Thoracic aorta (tissue), 2 donors: Measurements from ENCODE around the gene PEX14. TPM values are rescaled to one million over a fixed set of nuclear protein-coding genes. Genes with fewer than 3 reads are reported as not detected.

Source experiments
- ATAC-seq: fragments of 150-250 bp; one replicate; pipeline ENCODE4 v1.8.0; 2017; ENCODE audit warnings: low read depth; ENCODE audit not compliant: insufficient number of reproducible peaks, low FRiP score
- DNase-seq: peaks from one replicate; pipeline ENCODE4 v3.0.0-alpha.2; 2020; ENCODE audit warnings: low spot score
- H3K27ac ChIP-seq, 2 donors: fragments of 200-600 bp; sonication (generic); 1 replicate in 1 of 2; 2 replicates in 1 of 2; pipeline ENCODE4 v1.5.1; 2016; ENCODE audit warnings: mild to moderate bottlenecking in 2 of 2, moderate library complexity in 2 of 2
- H3K27me3 ChIP-seq: fragments of 200-600 bp; sonication (generic); replicated peaks from 2 replicates; pipeline ENCODE4 v1.6.0; 2016; ENCODE audit warnings: mild to moderate bottlenecking; ENCODE audit not compliant: insufficient read depth
- H3K36me3 ChIP-seq: fragments of 200-600 bp; sonication (generic); one replicate; pipeline ENCODE4 v1.5.1; 2016
- H3K4me1 ChIP-seq, 2 donors: fragments of 200-600 bp; sonication (generic); 1 replicate in 1 of 2; 2 replicates in 1 of 2; pipeline versions ENCODE4 v1.5.1 to v1.6.0; 2016; ENCODE audit warnings: low read depth in 2 of 2, mild to moderate bottlenecking in 1 of 2; ENCODE audit not compliant: control insufficient read depth in 1 of 2
- H3K4me3 ChIP-seq: fragments of 200-600 bp; sonication (generic); 2 replicates; pipeline ENCODE4 v1.5.1; 2016; ENCODE audit warnings: mild to moderate bottlenecking
- H3K9me3 ChIP-seq: fragments of 200-600 bp; sonication (generic); 2 replicates; pipeline ENCODE4 v1.5.1; 2016
- total RNA-seq, 2 donors: library from RNA; depleted of rRNA; stranded (reverse); fragments of >200 nt; gene quantifications; one replicate each; pipeline versions ENCODE4 v1.1.0 to v1.2.3, GENCODE V29; 2016
- TF ChIP-seq, protein P1 (sequence below): fragments of 200-600 bp; sonication (generic); IDR thresholded peaks from one replicate; pipeline ENCODE4 v1.5.1; 2019; ENCODE audit warnings: antibody characterized with exemption

The PEX14 gene
- total RNA-seq, 2 donors from 2014 or later, result 11.5 to 22.6 TPM

DNA sequence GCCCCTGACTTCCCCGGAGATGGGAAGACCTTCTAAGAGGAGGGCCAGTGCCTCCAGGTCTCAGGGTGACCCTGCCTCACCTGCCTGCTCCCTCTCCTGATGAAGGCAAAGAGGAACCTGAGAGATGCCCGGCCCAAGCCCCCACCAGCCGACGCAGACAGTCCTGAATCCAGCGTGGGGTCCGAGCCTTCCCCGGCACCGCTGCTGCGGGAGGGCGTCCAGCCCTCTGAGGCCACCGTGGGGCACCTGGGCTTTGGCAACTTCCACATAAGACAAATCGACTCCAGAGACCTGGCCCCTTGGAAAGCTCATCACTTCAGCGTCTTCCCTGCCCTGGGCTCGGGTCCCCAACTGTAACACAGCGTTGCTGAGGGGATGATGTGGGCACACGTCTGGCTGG lies 199.5 kb downstream of the PEX14 start:
- Histone ChIP-seq H3K9me3 (no peaks in the 10 kb centered on the region), H3K4me3 (no peak overlapping the region), H3K27ac (no peak overlapping the region), H3K27me3 (no peaks in the 10 kb centered on the region), H3K36me3 (no peaks in the 10 kb centered on the region), H3K4me1 (peaks cover 12 to 48% of the 10 kb centered on the region in 2 donors)
- DNase-seq (no peak), ATAC-seq (no peak)
- TF ChIP-seq, protein P1, sequence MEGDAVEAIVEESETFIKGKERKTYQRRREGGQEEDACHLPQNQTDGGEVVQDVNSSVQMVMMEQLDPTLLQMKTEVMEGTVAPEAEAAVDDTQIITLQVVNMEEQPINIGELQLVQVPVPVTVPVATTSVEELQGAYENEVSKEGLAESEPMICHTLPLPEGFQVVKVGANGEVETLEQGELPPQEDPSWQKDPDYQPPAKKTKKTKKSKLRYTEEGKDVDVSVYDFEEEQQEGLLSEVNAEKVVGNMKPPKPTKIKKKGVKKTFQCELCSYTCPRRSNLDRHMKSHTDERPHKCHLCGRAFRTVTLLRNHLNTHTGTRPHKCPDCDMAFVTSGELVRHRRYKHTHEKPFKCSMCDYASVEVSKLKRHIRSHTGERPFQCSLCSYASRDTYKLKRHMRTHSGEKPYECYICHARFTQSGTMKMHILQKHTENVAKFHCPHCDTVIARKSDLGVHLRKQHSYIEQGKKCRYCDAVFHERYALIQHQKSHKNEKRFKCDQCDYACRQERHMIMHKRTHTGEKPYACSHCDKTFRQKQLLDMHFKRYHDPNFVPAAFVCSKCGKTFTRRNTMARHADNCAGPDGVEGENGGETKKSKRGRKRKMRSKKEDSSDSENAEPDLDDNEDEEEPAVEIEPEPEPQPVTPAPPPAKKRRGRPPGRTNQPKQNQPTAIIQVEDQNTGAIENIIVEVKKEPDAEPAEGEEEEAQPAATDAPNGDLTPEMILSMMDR, result no peak

DNA sequence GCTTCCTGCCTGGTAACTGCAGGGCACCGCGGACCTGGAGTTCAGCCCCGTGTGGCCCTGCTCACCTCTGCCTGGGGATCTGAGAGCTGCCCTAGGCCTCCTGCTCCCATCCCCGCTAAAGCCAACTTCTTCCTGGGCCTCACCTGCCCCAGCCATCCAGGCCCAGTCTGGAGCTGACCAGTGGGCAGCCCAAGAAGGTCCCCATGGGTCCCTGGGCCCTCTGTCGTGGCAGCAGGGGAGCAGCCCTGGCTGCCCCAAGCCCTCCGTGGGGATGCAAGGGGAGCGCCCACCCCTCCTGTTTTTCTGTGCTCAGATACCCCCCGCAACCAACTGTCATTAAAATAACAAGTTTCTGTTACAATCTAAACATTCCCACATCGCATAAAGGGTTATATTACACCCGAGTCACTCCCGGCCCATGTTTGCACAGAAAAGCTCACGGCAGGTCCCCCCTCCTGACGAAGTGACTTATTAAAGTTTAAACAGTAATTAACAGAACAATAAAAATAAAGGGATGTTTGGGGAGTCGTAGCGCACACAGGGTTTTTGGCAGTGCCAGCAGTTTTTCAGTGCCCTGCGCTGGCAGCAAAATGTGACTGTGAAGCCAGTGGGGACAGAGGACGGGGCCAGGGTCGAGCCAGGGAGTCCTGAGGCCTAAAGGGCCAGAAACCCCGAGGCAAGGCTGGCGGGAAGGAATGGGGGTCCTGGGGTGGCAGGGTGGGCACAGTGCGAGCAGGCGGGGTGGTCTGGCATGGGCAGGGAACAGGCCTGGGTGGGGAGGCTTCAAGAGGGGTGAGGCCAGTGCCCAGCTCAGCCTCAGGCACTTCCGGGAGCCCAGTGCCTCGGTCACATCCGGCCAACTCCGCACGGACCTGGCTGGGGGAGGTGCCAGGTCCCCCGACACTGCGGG lies 200.2 kb downstream of the PEX14 start:
- DNase-seq, result no peak
- H3K4me1 ChIP-seq, result peaks cover 14 to 50% of the 10 kb centered on the region in 2 donors
- peak overlapping the region; percentile 7 to 64 for H3K27ac ChIP-seq
- TF ChIP-seq, protein P1, result no peak
- no peaks in the 10 kb centered on the region for H3K27me3 ChIP-seq
- H3K36me3 ChIP-seq, result no peaks in the 10 kb centered on the region
- ATAC-seq, result no peak
- H3K4me3 ChIP-seq, result peak overlapping the region; percentile 36
- H3K9me3 ChIP-seq, result no peaks in the 10 kb centered on the region

DNA sequence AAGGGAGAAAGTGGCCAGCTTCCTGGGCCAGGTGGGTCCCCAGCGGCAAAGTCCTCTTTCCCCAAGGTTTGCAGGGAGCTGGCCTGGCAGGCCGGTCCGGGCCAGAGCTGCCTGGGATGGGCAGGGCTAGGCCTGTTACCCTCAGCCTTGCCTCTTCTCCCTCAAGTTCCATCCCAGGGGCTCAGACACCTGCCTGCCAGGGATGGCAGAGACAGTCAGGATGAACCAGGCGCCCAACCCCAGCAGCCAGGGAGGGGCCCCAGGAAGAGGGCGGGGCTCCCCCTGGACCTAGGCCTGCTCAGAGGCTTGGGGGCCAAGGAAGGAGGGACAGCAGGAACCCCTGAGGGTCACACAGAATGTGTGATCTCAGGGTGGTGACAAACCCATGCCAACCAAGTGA lies 201.1 kb downstream of the PEX14 start:
- Histone ChIP-seq H3K4me1 (peaks cover 14 to 53% of the 10 kb centered on the region in 2 donors), H3K27ac (peak overlapping the region; percentile 7 to 64), H3K9me3 (no peaks in the 10 kb centered on the region), H3K27me3 (no peaks in the 10 kb centered on the region), H3K4me3 (peak overlapping the region; percentile 36), H3K36me3 (no peaks in the 10 kb centered on the region)
- no peak for ATAC-seq
- no peak for DNase-seq
- TF ChIP-seq, protein P1, result no peak

DNA sequence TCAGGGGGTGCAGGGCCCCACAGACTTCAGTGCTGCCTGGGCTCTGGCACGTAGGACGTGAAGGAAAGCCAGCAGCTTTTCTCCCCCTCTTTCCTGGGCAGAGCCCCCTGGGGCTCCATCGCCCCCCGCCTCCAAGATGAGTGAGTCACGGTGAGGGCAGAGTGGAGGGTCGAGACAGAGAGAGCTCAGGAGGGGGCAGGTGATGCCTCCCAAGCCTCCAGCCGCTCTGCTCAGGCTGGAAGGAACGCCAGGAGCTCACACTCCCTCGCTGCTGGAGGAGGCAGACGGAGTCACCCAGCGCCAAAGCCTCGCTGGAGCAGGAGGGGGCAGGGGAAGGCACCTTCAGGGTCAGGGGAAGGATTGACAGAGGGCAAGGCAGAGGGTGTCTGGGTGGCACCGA lies 202.2 kb downstream of the PEX14 start:
- no peaks in the 10 kb centered on the region for H3K27me3 ChIP-seq
- H3K4me3 ChIP-seq, result no peak overlapping the region
- ATAC-seq (no peak), DNase-seq (no peak)
- peaks cover 14 to 54% of the 10 kb centered on the region in 2 donors for H3K4me1 ChIP-seq
- peak overlapping the region in 1 of 2 donors; percentile 64 for H3K27ac ChIP-seq
- no peaks in the 10 kb centered on the region for H3K36me3 ChIP-seq
- TF ChIP-seq, protein P1, result no peak
- no peaks in the 10 kb centered on the region for H3K9me3 ChIP-seq

DNA sequence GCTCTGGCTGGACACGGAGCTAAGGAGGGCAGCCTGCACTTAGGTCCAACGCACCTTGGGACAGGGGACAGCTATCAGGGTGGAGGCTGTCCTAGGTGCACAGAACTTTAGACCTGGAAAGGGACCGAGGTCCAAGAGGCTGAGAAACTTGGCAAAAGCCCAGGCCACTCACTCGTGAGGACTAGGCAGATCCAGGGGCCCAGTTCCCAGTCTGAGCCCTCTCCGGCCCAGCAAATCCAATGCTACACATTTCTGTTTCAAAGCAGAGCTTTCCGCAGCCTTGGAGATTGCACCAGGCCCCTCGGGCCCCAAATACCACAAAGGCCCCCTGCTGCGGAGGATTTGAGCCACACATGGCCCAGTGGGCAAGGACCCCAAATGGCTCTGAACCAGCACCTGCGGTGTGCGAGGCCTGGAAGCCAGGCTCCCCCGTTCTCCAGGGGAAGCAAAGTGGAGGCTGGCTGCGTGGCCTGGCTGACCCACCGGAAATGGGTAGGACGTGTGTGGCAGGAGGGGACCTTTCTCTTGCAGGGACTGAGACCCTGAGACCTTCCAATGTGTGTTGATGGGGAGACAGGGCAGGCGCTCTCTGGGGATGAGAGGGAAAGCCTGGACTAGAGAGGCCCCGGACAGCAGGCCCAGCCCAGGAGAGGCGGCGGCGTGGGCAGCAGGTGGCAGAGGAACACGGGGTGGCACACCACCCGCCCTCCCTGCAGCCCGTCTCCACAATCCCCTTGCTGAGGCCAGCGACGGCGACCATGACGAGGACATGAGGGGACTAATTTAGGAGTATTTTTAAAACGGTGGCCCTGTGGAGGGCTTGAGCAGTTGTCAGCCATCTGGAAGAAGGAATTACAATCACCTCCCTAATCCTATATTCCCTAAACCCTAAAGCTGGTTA lies 203.0 kb downstream of the PEX14 start:
- Histone ChIP-seq H3K4me3 (no peak overlapping the region), H3K9me3 (no peaks in the 10 kb centered on the region), H3K36me3 (no peaks in the 10 kb centered on the region), H3K27ac (peak overlapping the region in 1 of 2 donors; percentile 64), H3K27me3 (no peaks in the 10 kb centered on the region), H3K4me1 (peaks cover 14 to 57% of the 10 kb centered on the region in 2 donors)
- TF ChIP-seq, protein P1, result no peak
- no peak for ATAC-seq
- DNase-seq, result no peak
